GM12878 (cell line): Measurements from ENCODE around the gene PSMA8. TPM values are rescaled to one million over a fixed set of nuclear protein-coding genes. Genes with fewer than 3 reads are reported as not detected.
"Not testable (repeated sequence)": the region's sequence is repeated elsewhere in the genome, so short reads cannot be mapped to it uniquely, and the experiment has no call there.

ENCODE experiments used
- ATAC-seq: fragments of 200-7000 bp; cut with Tn5 transposase; 3 replicates; pipeline ENCODE4 v1.9.1; 2020; ENCODE audit warnings: mild to moderate bottlenecking, moderate library complexity
- BruUV-seq: library from RNA; stranded (reverse); fragments of 400-500 nt; replicated peaks from 2 replicates; lab custom pipeline; 2021; lab: Mats Ljungman, UMichigan
- CTCF ChIA-PET: fragments of 300-600 bp; sonication (Branson Sonifier 250); formaldehyde crosslinking; extraction: SDS; loops from one replicate; lab custom pipeline; 2021; ENCODE audit warnings: inconsistent platforms; lab: Yijun Ruan, JAX
- POLR2A ChIA-PET: fragments of 350-600 bp; formaldehyde crosslinking; extraction: SDS; loops from one replicate; lab custom pipeline; 2021; ENCODE audit warnings: inconsistent platforms; lab: Charles Lee
- RAD21 ChIA-PET: fragments of 300-600 bp; sonication (Branson Sonifier 250); formaldehyde crosslinking; loops from one replicate; lab custom pipeline; 2023; ENCODE audit warnings: antibody characterized with exemption; ENCODE audit not compliant: unreplicated experiment; lab: Charles Lee
- SMC1A ChIA-PET: fragments of 300-600 bp; sonication (Branson Sonifier 250); formaldehyde crosslinking; loops from one replicate; lab custom pipeline; 2023; ENCODE audit not compliant: unreplicated experiment, uncharacterized antibody; lab: Charles Lee
- DNase-seq: peaks from one replicate; pipeline ENCODE4 v3.0.0-alpha.2; 2011; ENCODE audit warnings: low read depth, low spot score
- FAIRE-seq: peaks from 3 replicates; lab custom pipeline; 2011; peaks lifted over from hg19 to GRCh38; lab: Jason Lieb, UNC
- H2AFZ ChIP-seq: 2 replicates; pipeline ENCODE4 v1.6.0; 2011; ENCODE audit warnings: low read depth, low read length, control low read depth; ENCODE audit not compliant: control insufficient read depth
- H3K27ac ChIP-seq: 2 replicates; pipeline ENCODE4 v1.5.1; 2011; ENCODE audit warnings: control low read depth; ENCODE audit not compliant: control insufficient read depth, insufficient read depth
- H3K27me3 ChIP-seq, 2 experiments: replicated peaks in 1 of 2; 2 replicates each; pipeline versions ENCODE4 v1.6.0 to v1.6.1; 2011; ENCODE audit warnings: low read length in 1 of 2; ENCODE audit not compliant: control insufficient read depth in 2 of 2, insufficient read depth in 2 of 2
- H3K36me3 ChIP-seq, 2 experiments: 2 replicates each; pipeline ENCODE4 v1.5.1; 2011; ENCODE audit warnings: low read length in 1 of 2; ENCODE audit not compliant: control insufficient read depth in 2 of 2, insufficient read depth in 2 of 2
- H3K4me1 ChIP-seq: 2 replicates; pipeline ENCODE4 v1.6.1; 2011; ENCODE audit warnings: mild to moderate bottlenecking, low read length, moderate library complexity, mixed read lengths; ENCODE audit not compliant: control insufficient read depth, insufficient read depth
- H3K4me2 ChIP-seq: 2 replicates; pipeline ENCODE4 v1.6.0; 2011; ENCODE audit warnings: control low read depth; ENCODE audit not compliant: control insufficient read depth, insufficient read depth
- H3K4me3 ChIP-seq: fragments of 200-600 bp; sonication (generic); 2 replicates; pipeline ENCODE4 v1.5.1; 2016
- H3K79me2 ChIP-seq: 2 replicates; pipeline ENCODE4 v1.6.0; 2011; ENCODE audit warnings: low read length; ENCODE audit not compliant: control insufficient read depth, insufficient read depth
- H3K9ac ChIP-seq: 2 replicates; pipeline ENCODE4 v1.8.0; 2011; ENCODE audit warnings: low read length, control low read depth, mixed read lengths; ENCODE audit not compliant: control insufficient read depth, insufficient read depth
- H3K9me3 ChIP-seq: replicated peaks from 3 replicates; pipeline ENCODE4 v1.5.1; 2011; ENCODE audit warnings: mild to moderate bottlenecking, low read length; ENCODE audit not compliant: control insufficient read depth, insufficient read depth
- H4K20me1 ChIP-seq: 2 replicates; pipeline ENCODE4 v1.6.0; 2011; ENCODE audit not compliant: control insufficient read depth, insufficient read depth
- SPI1 ChIP-seq: IDR thresholded peaks from 2 replicates; pipeline ENCODE4 v1.6.1; 2011; ENCODE audit warnings: low read depth, mild to moderate bottlenecking, low read length, moderate library complexity, borderline replicate concordance; ENCODE audit not compliant: insufficient read depth
- ZBTB4 ChIP-seq: fragments of 450-650 bp; formaldehyde crosslinking; IDR thresholded peaks from 2 replicates; pipeline ENCODE4 v1.4.0; 2022; ENCODE audit warnings: mild to moderate bottlenecking, moderate library complexity
- WGBS: methylation state at CpG from one replicate; pipeline ENCODE4 v1.1.6; 2016; ENCODE audit warnings: low lambda C conversion rate; ENCODE audit not compliant: insufficient replicate concordance, insufficient coverage; ENCODE audit errors: missing lambda C conversion rate; 5-methylcytosine and 5-hydroxymethylcytosine counted together
- in situ Hi-C: fragments of 300-500 bp; cut with MboI; formaldehyde crosslinking; loops from 9 replicates; pipeline ENCODE4 v1.14.3; 2018; ENCODE audit warnings: mixed read lengths
- intact Hi-C: fragments of 100-400 bp; cut with micrococcal nuclease; formaldehyde crosslinking; loops from one replicate; pipeline ENCODE4 v1.14.2; 2022; ENCODE audit not compliant: unreplicated experiment
- polyA plus RNA-seq, 11 experiments: library from polyadenylated mRNA; depleted of rRNA in 4 of 11; unstranded in 6 of 11; stranded (reverse) in 5 of 11; fragments of >200 nt; fragmentation: Nextera tagmentation in 4 of 11; fragmentation: Illumina TruSeq in 1 of 11; extraction: Ambion mirVana in 4 of 11; extraction: Trizol in 1 of 11; gene quantifications; 1 replicate in 1 of 11; 2 replicates in 10 of 11; pipeline versions ENCODE4 v1.2.1 to v1.2.3, GENCODE V29; 2011 to 2016; ENCODE audit warnings: inconsistent platforms in 2 of 11, missing spikeins in 2 of 11, low read depth in 1 of 11
- total RNA-seq, 4 experiments: library from RNA; depleted of rRNA in 3 of 4; stranded (reverse); fragments of >200 nt in 3 of 4; fragmentation: Illumina TruSeq in 1 of 4; extraction: Trizol in 1 of 4; gene quantifications; 2 replicates each; pipeline versions ENCODE4 v1.2.1 to v1.2.3, GENCODE V29; 2013 to 2021

PSMA8 gene
- total and polyA plus RNA-seq, 10 of the 15 experiments (the other 5 are each of a cell fraction or from before 2014, with no cell fraction given), result 0.07 to 0.15 (median 0.09) TPM; not detected in 6

- no peak for TF ChIP-seq ZBTB4 (CRISPR knock-in tag)
Measured at GRCh38 chr18:26127786-26128185, 5.9 kb upstream of the PSMA8 start (continued).

- peak; percentile 70; the same call in 1 of the 2 replicates for TF ChIP-seq SPI1
- H4K20me1 ChIP-seq, H3K4me1 ChIP-seq, POLR2A ChIA-PET, DNase-seq, H3K27me3 ChIP-seq, H3K36me3 ChIP-seq, FAIRE-seq, H3K79me2 ChIP-seq, BruUV-seq, intact Hi-C loops, H3K4me3 ChIP-seq, H2AFZ ChIP-seq, RAD21 ChIA-PET, H3K9ac ChIP-seq, in situ Hi-C loops, ATAC-seq, H3K27ac ChIP-seq, H3K9me3 ChIP-seq, H3K4me2 ChIP-seq: not testable (repeated sequence)
- ChIA-PET CTCF (interaction anchor here (0.8 kb wide), 1 partner anchor 58 kb away, joined by 4 read pairs; no protein-coding TSS in a partner anchor), SMC1A (interaction anchor here (1.2 kb wide), 1 partner anchor 9 kb away, joined by 5 read pairs; no protein-coding TSS in a partner anchor)
- 25% methylated on average over 2 of the region's 2 CpGs for WGBS
Measured at GRCh38 chr18:26128192-26128591, 5.5 kb upstream of the PSMA8 start.
